NT2/D1 (cell line): Measurements from ENCODE around the gene TBC1D22A.

Source experiments
- DNase-seq: peaks from one replicate; pipeline ENCODE4 v3.0.0-alpha.2; 2011; ENCODE audit warnings: low read depth, low spot score
- H3K27me3 ChIP-seq: 2 replicates; pipeline ENCODE4 v1.6.0; 2011; ENCODE audit warnings: mild to moderate bottlenecking; ENCODE audit not compliant: insufficient read length, insufficient read depth
- H3K36me3 ChIP-seq: 2 replicates; pipeline ENCODE4 v1.6.1; 2011; ENCODE audit warnings: mild to moderate bottlenecking, low read length, mixed read lengths; ENCODE audit not compliant: insufficient read depth, insufficient read length
- H3K4me1 ChIP-seq: 2 replicates; pipeline ENCODE4 v1.5.1; 2011; ENCODE audit not compliant: insufficient read depth, insufficient read length
- H3K4me3 ChIP-seq: 2 replicates; pipeline ENCODE4 v1.5.1; 2011; ENCODE audit warnings: low read depth; ENCODE audit not compliant: insufficient read length
- H3K9ac ChIP-seq: 2 replicates; pipeline ENCODE4 v1.6.0; 2011; ENCODE audit warnings: low read depth; ENCODE audit not compliant: insufficient read length
- H3K9me3 ChIP-seq: 2 replicates; pipeline ENCODE4 v1.5.1; 2011; ENCODE audit warnings: mild to moderate bottlenecking, low read length; ENCODE audit not compliant: insufficient read depth
- SUZ12 ChIP-seq: IDR thresholded peaks from 2 replicates; pipeline ENCODE4 v1.6.1; 2011; ENCODE audit not compliant: insufficient read length, insufficient read depth; ENCODE audit errors: extremely low read depth
- YY1 ChIP-seq: IDR thresholded peaks from 2 replicates; pipeline ENCODE4 v1.6.1; 2011; ENCODE audit not compliant: insufficient read length, insufficient read depth
- ZNF274 ChIP-seq: IDR thresholded peaks from 2 replicates; pipeline ENCODE4 v1.6.1; 2011; ENCODE audit warnings: mild to moderate bottlenecking, low read depth, low read length

Gene TBC1D22A

GRCh38 chr22:46907241-46908215, 145.1 kb downstream of the TBC1D22A start:
- H3K27me3 ChIP-seq, result no peaks in the 10 kb centered on the region
- H3K4me1 ChIP-seq, result peaks cover 16% of the 10 kb centered on the region
- H3K9ac ChIP-seq, result no peak overlapping the region
- DNase-seq, result no peak
- TF ChIP-seq YY1 (no peak), ZNF274 (no peak), SUZ12 (no peak)
- no peak overlapping the region for H3K4me3 ChIP-seq
- H3K9me3 ChIP-seq, result no peaks in the 10 kb centered on the region
- H3K36me3 ChIP-seq, result peaks cover 6% of the 10 kb centered on the region

- Histone ChIP-seq H3K9ac (no peak overlapping the region), H3K4me1 (peaks cover 7% of the 10 kb centered on the region), H3K9me3 (no peaks in the 10 kb centered on the region), H3K27me3 (no peaks in the 10 kb centered on the region), H3K36me3 (peaks cover 4% of the 10 kb centered on the region), H3K4me3 (no peak overlapping the region)
- TF ChIP-seq ZNF274 (no peak), SUZ12 (no peak), YY1 (no peak)
- DNase-seq, result peak; percentile 18
These were observed 146.2 kb downstream of the TBC1D22A start for GRCh38 chr22:46908641-46909107.

GRCh38 chr22:46909237-46910030, 147.0 kb downstream of the TBC1D22A start:
- Histone ChIP-seq H3K27me3 (no peaks in the 10 kb centered on the region), H3K4me3 (no peak overlapping the region), H3K9me3 (no peaks in the 10 kb centered on the region), H3K36me3 (peaks cover 7% of the 10 kb centered on the region), H3K9ac (no peak overlapping the region), H3K4me1 (peaks cover 7% of the 10 kb centered on the region)
- no peak for DNase-seq
- TF ChIP-seq ZNF274, result no peak
- TF ChIP-seq SUZ12, result no peak
- TF ChIP-seq YY1, result no peak

- Histone ChIP-seq H3K4me3 (no peak overlapping the region), H3K4me1 (peaks cover 7% of the 10 kb centered on the region), H3K27me3 (no peaks in the 10 kb centered on the region), H3K9me3 (no peaks in the 10 kb centered on the region), H3K36me3 (peaks cover 13% of the 10 kb centered on the region), H3K9ac (no peak overlapping the region)
- no peak for TF ChIP-seq YY1
- no peak for TF ChIP-seq SUZ12
- no peak for TF ChIP-seq ZNF274
- no peak for DNase-seq
These were observed 148.2 kb downstream of the TBC1D22A start for GRCh38 chr22:46910624-46911023.

- Histone ChIP-seq H3K27me3 (no peaks in the 10 kb centered on the region), H3K36me3 (peaks cover 17% of the 10 kb centered on the region), H3K9ac (no peak overlapping the region), H3K4me1 (peaks cover 7% of the 10 kb centered on the region), H3K9me3 (no peaks in the 10 kb centered on the region), H3K4me3 (no peak overlapping the region)
- TF ChIP-seq ZNF274 (no peak), SUZ12 (no peak), YY1 (no peak)
- no peak for DNase-seq
These were observed 148.9 kb downstream of the TBC1D22A start for GRCh38 chr22:46911346-46911745.

GRCh38 chr22:46913351-46913750, 150.9 kb downstream of the TBC1D22A start:
- Histone ChIP-seq H3K4me3 (no peak overlapping the region), H3K27me3 (no peaks in the 10 kb centered on the region), H3K9ac (no peak overlapping the region), H3K36me3 (peaks cover 27% of the 10 kb centered on the region), H3K9me3 (no peaks in the 10 kb centered on the region), H3K4me1 (no peaks in the 10 kb centered on the region)
- TF ChIP-seq SUZ12, result no peak
- TF ChIP-seq YY1, result no peak
- TF ChIP-seq ZNF274, result no peak
- DNase-seq, result no peak

- no peak for TF ChIP-seq YY1
- TF ChIP-seq ZNF274, result no peak
- no peak for TF ChIP-seq SUZ12
- Histone ChIP-seq H3K9me3 (no peaks in the 10 kb centered on the region), H3K36me3 (peaks cover 34% of the 10 kb centered on the region), H3K4me3 (no peak overlapping the region), H3K4me1 (no peaks in the 10 kb centered on the region), H3K9ac (no peak overlapping the region), H3K27me3 (no peaks in the 10 kb centered on the region)
- DNase-seq, result no peak
These were observed 152.0 kb downstream of the TBC1D22A start for GRCh38 chr22:46914481-46914880.
